HL-60 (cell line): ENCODE data around the gene GFI1.

Experiments
- DNase-seq, 2 experiments: peaks; one replicate each; pipeline ENCODE4 v3.0.0-alpha.2; 2010 to 2020; ENCODE audit warnings: low read depth in 1 of 2, low spot score in 1 of 2
- H3K27ac ChIP-seq: fragments of 250-450 bp; sonication (Bioruptor Pico); replicated peaks from 2 replicates; pipeline ENCODE4 v1.5.1; 2020; ENCODE audit warnings: mild to moderate bottlenecking, moderate library complexity
- H3K27me3 ChIP-seq: fragments of 250-450 bp; sonication (Bioruptor Pico); 2 replicates; pipeline ENCODE4 v1.5.1; 2021; ENCODE audit warnings: mild to moderate bottlenecking, moderate library complexity; ENCODE audit not compliant: insufficient read depth, poor library complexity, severe bottlenecking
- H3K4me3 ChIP-seq: replicated peaks from 2 replicates; pipeline ENCODE4 v1.5.1; 2011; ENCODE audit warnings: mild to moderate bottlenecking, control low read depth, low read length; ENCODE audit not compliant: insufficient read depth
- CTCF ChIP-seq: IDR thresholded peaks from one replicate; pipeline ENCODE4 v1.5.1; 2011; ENCODE audit warnings: low read length, control low read depth, inconsistent platforms; ENCODE audit not compliant: insufficient read depth
- GABPA ChIP-seq: IDR thresholded peaks from 2 replicates; pipeline ENCODE4 v1.6.1; 2012; ENCODE audit warnings: low read depth
- POLR2AphosphoS5 ChIP-seq: IDR thresholded peaks from 2 replicates; pipeline ENCODE4 v1.6.1; 2012; ENCODE audit warnings: low read depth
- REST ChIP-seq: IDR thresholded peaks from 2 replicates; pipeline ENCODE4 v1.6.1; 2012; ENCODE audit warnings: low read depth; ENCODE audit not compliant: insufficient replicate concordance
- SPI1 ChIP-seq: IDR thresholded peaks from 2 replicates; pipeline ENCODE4 v1.6.1; 2012; ENCODE audit warnings: low read depth, mild to moderate bottlenecking, borderline replicate concordance

Gene GFI1

GRCh38 chr1:92509619-92510018 is 22.9 kb upstream of the GFI1 start:
- no peak overlapping the region for H3K27ac ChIP-seq
- TF ChIP-seq SPI1 (no peak), CTCF (no peak), REST (no peak), GABPA (no peak), POLR2AphosphoS5 (no peak)

GRCh38 chr1:92505015-92505692 is 18.4 kb upstream of the GFI1 start:
- Histone ChIP-seq H3K27me3 (no peaks in the 10 kb centered on the region), H3K4me3 (no peak overlapping the region), H3K27ac (no peak overlapping the region)
- DNase-seq, result peak in 1 of 2 experiments; percentile 7
- TF ChIP-seq REST, result no peak
- TF ChIP-seq POLR2AphosphoS5, result no peak
- no peak for TF ChIP-seq GABPA
- TF ChIP-seq CTCF, result no peak
- no peak for TF ChIP-seq SPI1

More at GRCh38 chr1:92509619-92510018, 22.9 kb upstream of the GFI1 start:
- no peak for DNase-seq
- H3K4me3 ChIP-seq, result no peak overlapping the region
- H3K27me3 ChIP-seq, result no peaks in the 10 kb centered on the region

- H3K4me3 ChIP-seq, result no peak overlapping the region
- no peak for DNase-seq
- H3K27me3 ChIP-seq, result no peaks in the 10 kb centered on the region
- H3K27ac ChIP-seq, result no peak overlapping the region
- TF ChIP-seq CTCF, result no peak
- no peak for TF ChIP-seq REST
- no peak for TF ChIP-seq GABPA
- TF ChIP-seq SPI1, result no peak
- TF ChIP-seq POLR2AphosphoS5, result no peak
These were observed 17.7 kb upstream of the GFI1 start for GRCh38 chr1:92504291-92505014.
